ENCODE data around the gene MBD3L2.

- TF ChIP-seq EZH2 (IDR thresholded peaks at IDR 0.05; ENCODE audit: insufficient read depth, low read length) (no peak), CTCF (IDR thresholded peaks at IDR 0.05; ENCODE audit: insufficient read depth, low read depth, low read length) (no peak)
These were observed 38.2 kb upstream of the MBD3L2 start for GRCh38 chr19:7010722-7011593.
